Fibroblast of villous mesenchyme (primary cell): ENCODE data around the gene PFKFB3. TPM values are rescaled to one million over a fixed set of nuclear protein-coding genes. Genes with fewer than 3 reads are reported as not detected.
A peak's percentile ranks its signal among the peaks of the same experiment; 100 is the strongest.

ENCODE experiments used
- DNase-seq: peaks from one replicate; pipeline ENCODE4 v3.0.0-alpha.2; 2010; ENCODE audit warnings: low read depth
- H3K4me3 ChIP-seq: 2 replicates; pipeline ENCODE4 v1.5.1; 2011; ENCODE audit warnings: low read depth, mild to moderate bottlenecking, low read length
- CTCF ChIP-seq: IDR thresholded peaks from 2 replicates; pipeline ENCODE4 v1.5.1; 2012; ENCODE audit warnings: low read depth, mild to moderate bottlenecking, low read length; ENCODE audit not compliant: insufficient read depth
- total RNA-seq: library from RNA; depleted of rRNA; stranded (reverse); fragments of >200 nt; gene quantifications from 2 replicates; pipeline ENCODE4 v1.2.3, GENCODE V29; 2012

Gene PFKFB3
- total RNA-seq, 1 donor = 44.9 TPM

GRCh38 chr10:6275022-6275997 is 72.6 kb downstream of the PFKFB3 start:
- TF ChIP-seq CTCF = no peak
- DNase-seq = peak; percentile 95
- no peak overlapping the region for H3K4me3 ChIP-seq

GRCh38 chr10:6276356-6276755 is 73.6 kb downstream of the PFKFB3 start:
- H3K4me3 ChIP-seq = no peak overlapping the region
- no peak for TF ChIP-seq CTCF
- DNase-seq = no peak

DNA sequence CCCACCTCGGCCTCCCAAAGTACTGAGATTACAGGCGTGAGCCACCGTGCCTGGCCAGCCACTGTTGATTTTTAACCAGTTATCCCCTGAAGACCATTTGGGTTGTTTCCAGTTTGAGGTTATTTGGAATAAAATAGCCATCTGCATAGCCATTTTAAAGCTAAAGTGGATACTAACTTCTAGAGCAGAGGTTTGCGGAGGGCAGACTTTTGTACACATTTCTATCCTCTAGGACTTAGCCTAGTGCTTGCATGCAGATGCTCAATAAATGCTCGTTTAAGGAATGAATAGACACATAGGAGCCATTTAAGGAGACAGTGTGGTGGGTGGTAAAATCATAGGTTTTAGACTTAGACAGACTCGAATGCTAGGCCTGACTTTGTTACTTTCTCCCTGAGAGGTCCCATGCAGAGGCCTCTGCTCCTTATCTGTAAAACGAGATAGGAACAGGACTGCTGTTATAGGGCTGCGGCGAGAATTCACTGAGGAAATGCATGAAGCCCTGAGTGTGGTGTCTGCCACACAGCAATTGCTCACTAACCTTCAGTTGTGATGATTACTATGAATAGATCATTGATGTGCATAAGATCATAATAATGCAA is 75.9 kb downstream of the PFKFB3 start:
- no peak overlapping the region for H3K4me3 ChIP-seq
- DNase-seq = no peak
- TF ChIP-seq CTCF = no peak

DNA sequence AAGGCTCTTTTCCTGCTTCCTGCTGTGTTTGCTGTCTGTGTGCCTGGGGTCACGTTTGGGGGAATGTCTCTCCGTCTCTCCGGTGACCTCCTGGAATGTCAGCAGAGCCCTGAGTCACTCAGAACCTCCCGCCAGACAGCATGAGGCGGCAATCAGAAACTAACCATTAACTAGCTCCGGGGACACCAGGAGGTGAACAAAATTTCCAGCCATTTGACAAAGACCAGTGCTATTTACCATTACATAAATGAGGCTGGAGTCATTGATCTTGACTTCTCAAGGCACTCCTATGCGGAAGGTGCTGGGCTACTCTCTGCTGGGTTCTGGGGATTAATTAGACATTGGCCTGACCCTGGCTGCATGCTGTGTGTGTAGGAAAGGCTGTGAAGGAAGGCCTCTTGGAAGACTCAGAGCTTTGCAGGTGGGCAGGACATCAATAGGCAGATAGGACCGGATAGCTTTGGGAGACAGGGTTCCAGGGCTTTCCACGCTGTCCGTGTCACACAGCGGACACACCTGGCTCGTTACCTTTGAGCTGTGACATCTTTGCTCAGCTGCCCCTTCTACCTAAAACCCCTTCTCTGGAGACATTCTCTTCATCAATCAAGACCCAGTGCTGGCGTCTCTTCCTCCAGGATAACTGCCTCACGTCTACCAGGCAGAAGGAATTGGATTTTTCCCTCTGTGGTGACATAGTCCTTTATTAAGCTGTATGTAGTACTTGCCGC is 77.0 kb downstream of the PFKFB3 start:
- H3K4me3 ChIP-seq = no peak overlapping the region
- no peak for TF ChIP-seq CTCF
- peak; percentile 74 for DNase-seq

GRCh38 chr10:6280291-6280690 is 77.6 kb downstream of the PFKFB3 start:
- TF ChIP-seq CTCF = no peak

GRCh38 chr10:6282454-6282958 is 79.8 kb downstream of the PFKFB3 start:
- no peak overlapping the region for H3K4me3 ChIP-seq
- no peak for TF ChIP-seq CTCF
- no peak for DNase-seq

More at GRCh38 chr10:6280291-6280690, 77.6 kb downstream of the PFKFB3 start:
- no peak for DNase-seq
- H3K4me3 ChIP-seq = no peak overlapping the region
